RWPE1 (cell line): ENCODE results near the gene FTSJ1.

Experiments used
- CTCF ChIA-PET: fragments of 350-600 bp; sonication (Branson Sonifier 250); formaldehyde crosslinking; extraction: SDS; loops from one replicate; lab custom pipeline; 2021; lab: Yijun Ruan, JAX
- POLR2A ChIA-PET: fragments of 400-600 bp; formaldehyde crosslinking; extraction: SDS; loops from one replicate; lab custom pipeline; 2020; ENCODE audit warnings: antibody characterized with exemption; ENCODE audit not compliant: low non-redundant PET; lab: Yijun Ruan, JAX
- DNase-seq: peaks from one replicate; pipeline ENCODE4 v3.0.0; 2012; ENCODE audit warnings: low spot score
- H3K27ac ChIP-seq: fragments of 450-650 bp; 2 replicates; pipeline ENCODE4 v1.5.1; 2017
- TF ChIP-seq, protein P1 (sequence below): fragments of 450-650 bp; conservative IDR thresholded peaks from 2 replicates; pipeline ENCODE4 v1.5.1; 2017; ENCODE audit warnings: low read depth, mild to moderate bottlenecking

Gene FTSJ1

DNA sequence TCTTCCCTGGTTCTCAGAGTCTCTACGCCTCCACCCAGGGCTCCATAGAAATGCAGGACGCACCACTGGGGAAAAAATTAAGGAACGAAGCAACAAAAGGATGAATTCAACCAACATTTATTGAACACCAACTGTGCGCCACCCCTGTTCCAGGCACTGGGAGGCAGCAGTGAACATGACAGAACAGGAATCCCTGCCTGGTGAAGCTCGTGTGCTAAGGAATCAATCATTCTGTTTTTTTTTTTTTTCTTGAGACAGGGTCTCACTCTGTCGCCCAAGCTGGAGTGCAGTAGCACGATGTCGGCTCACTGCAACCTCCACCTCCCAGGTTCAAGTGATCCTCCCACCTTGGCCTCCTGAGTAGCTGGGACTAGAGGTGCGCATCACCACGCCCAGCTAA, 1.9 kb upstream of the FTSJ1 start:
- POLR2A ChIA-PET, result interaction anchor here (0.5 kb wide), 1 partner anchor 55 kb away, joined by 5 read pairs; no protein-coding TSS in a partner anchor

DNA sequence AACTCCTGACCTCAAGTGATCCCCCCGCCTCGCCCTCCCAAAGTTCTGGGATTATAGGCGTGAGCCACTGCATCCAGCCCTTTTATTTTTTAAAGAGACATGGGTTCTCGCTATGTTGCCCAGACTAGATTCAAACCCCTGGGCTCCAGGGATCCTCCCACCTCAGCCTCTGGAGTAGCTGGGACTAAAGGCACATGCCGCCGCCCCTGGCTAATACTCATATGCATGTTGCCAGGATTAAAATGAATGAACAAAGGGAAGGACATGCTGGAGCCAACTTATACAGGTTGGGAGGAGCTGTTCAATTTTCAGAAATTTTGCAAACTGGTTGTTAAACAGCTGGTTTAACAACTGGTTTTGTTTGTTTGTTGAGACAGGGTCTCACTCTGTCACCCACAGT, 1.4 kb upstream of the FTSJ1 start:
- CTCF ChIA-PET, result interaction anchor here (0.6 to 1.1 kb wide), 4 partner anchors 24 to 57 kb away, joined by 3 to 5 read pairs (median 3); no protein-coding TSS in a partner anchor
- POLR2A ChIA-PET, result interaction anchor here (0.5 kb wide), 1 partner anchor 55 kb away, joined by 5 read pairs; no protein-coding TSS in a partner anchor
- TF ChIP-seq, protein P1, sequence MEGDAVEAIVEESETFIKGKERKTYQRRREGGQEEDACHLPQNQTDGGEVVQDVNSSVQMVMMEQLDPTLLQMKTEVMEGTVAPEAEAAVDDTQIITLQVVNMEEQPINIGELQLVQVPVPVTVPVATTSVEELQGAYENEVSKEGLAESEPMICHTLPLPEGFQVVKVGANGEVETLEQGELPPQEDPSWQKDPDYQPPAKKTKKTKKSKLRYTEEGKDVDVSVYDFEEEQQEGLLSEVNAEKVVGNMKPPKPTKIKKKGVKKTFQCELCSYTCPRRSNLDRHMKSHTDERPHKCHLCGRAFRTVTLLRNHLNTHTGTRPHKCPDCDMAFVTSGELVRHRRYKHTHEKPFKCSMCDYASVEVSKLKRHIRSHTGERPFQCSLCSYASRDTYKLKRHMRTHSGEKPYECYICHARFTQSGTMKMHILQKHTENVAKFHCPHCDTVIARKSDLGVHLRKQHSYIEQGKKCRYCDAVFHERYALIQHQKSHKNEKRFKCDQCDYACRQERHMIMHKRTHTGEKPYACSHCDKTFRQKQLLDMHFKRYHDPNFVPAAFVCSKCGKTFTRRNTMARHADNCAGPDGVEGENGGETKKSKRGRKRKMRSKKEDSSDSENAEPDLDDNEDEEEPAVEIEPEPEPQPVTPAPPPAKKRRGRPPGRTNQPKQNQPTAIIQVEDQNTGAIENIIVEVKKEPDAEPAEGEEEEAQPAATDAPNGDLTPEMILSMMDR, result no peak
- H3K27ac ChIP-seq, result peak overlapping the region; percentile 78
- DNase-seq, result no peak

More for the DNA sequence above, 1.9 kb upstream of the FTSJ1 start:
- TF ChIP-seq, protein P1, result no peak
- peak overlapping the region; percentile 78 for H3K27ac ChIP-seq
- CTCF ChIA-PET, result interaction anchor here (0.6 to 1.1 kb wide), 5 partner anchors 24 to 413 kb away, joined by 3 to 5 read pairs (median 3); no protein-coding TSS in a partner anchor
- DNase-seq, result no peak

DNA sequence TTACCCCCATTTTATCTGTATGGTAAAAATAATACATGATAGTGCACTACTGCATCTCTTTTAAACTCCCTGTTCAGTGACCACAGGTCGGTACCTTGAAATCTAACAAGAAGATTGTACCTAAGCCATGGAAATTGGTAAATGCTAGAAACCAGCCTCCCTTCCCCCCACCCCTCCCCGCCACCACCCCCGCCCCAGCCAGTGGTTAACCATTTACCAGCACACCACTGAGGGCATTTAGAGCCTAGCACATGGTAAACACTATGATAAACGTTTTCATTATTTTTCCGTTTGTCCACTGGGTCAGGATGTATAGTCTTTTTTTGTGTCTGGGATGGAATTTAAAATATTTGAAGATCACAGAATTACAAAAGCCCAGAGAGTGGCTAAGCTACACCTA, 703 bp upstream of the FTSJ1 start:
- DNase-seq, result no peak
- ChIA-PET POLR2A (no interaction called here), CTCF (interaction anchor here (1.1 kb wide), 1 partner anchor 35 kb away, joined by 3 read pairs; no protein-coding TSS in a partner anchor)
- TF ChIP-seq, protein P1, result no peak
- H3K27ac ChIP-seq, result peak overlapping the region; percentile 78

DNA sequence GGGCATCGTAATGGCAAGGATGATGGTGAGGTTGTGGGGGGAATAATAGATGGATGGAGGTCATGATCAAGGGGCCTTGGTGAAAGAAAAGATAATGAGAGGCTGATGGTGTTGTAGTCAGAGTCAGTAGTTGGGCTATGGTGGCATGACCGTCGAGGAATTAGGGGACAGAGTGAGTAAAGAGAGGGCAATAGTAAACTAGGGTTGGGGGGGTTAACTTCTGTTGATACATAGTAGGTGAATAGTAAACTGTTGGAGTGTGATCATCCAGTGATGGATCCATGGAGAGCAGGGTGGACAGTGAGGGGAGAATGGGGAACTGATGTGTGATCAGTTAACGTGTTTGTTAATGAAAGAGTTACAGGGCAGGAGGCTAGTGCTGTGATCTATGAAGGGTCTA, 920 bp downstream of the FTSJ1 start:
- H3K27ac ChIP-seq, result no peak overlapping the region
- ChIA-PET POLR2A (no interaction called here), CTCF (no interaction called here)
- TF ChIP-seq, protein P1, result no peak
- DNase-seq, result no peak

DNA sequence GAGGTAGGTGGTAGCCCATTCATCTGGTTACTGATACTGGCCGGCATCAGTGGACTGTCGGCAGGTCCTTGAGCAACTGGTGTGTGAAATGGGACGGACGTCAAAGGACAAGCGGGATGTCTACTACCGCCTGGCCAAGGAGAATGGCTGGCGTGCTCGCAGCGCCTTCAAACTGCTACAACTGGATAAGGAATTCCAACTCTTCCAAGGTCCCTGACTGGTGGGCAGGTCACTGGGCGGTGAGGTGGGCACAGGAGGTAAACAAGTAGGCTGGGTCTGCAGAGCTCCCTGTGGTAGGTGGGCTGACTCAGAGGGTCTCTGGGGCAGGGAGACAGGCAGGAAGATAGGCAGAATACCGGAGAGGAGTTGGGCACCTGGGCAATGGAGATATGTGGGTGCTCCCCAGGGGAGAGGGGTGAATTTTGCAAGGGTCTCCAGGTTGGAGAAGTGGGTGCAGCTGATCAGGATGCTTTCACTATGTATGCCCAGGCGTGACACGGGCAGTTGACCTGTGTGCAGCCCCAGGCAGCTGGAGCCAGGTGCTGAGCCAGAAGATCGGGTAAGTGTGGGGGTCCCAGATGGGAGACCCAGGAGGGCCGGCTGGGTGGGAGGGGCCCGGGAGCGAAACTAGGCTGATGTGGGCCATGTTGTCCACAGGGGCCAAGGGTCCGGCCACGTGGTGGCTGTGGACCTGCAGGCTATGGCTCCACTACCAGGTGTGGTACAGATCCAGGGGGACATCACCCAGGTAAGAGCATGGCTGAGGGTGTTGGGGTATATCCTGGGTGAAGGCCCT, 2.2 kb downstream of the FTSJ1 start:
- H3K27ac ChIP-seq, result peak overlapping the region; percentile 47
- DNase-seq, result no peak
- TF ChIP-seq, protein P1, result no peak
- ChIA-PET CTCF (no interaction called here), POLR2A (no interaction called here)

DNA sequence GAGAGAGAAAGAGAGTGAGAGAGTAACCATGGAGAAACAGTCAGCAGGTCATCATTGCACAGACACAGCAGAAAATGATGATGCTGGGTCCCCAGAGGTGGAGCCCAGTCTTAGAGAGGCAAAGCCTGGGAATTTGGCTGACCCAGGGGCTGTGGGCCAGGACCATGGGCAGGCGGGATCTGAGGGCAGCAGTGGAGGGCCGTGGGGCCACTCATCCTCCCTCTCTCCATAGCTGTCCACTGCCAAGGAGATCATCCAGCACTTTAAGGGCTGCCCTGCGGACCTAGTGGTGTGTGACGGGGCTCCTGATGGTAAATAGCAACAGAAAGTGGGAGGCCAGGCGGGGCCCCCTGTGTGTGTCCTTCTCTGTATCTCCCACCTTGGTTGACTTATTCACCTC, 2.8 kb downstream of the FTSJ1 start:
- no peak for DNase-seq
- TF ChIP-seq, protein P1, result no peak
- ChIA-PET CTCF (no interaction called here), POLR2A (no interaction called here)
- peak overlapping the region; percentile 47 for H3K27ac ChIP-seq
